Endothelial cell of umbilical vein (primary cell): Measurements from ENCODE around the gene NCOR1. TPM values are rescaled to one million over a fixed set of nuclear protein-coding genes. Genes with fewer than 3 reads are reported as not detected.

Experiments
- BruUV-seq: library from RNA; stranded (reverse); fragments of 400-500 nt; replicated peaks from 2 replicates; lab custom pipeline; 2021; lab: Mats Ljungman, UMichigan
- CTCF ChIA-PET: fragments of 300-600, 350-600 bp; sonication (Branson Sonifier 250); formaldehyde crosslinking; loops from one replicate; lab custom pipeline; 2021; ENCODE audit warnings: antibody characterized with exemption, inconsistent platforms; lab: Charles Lee
- POLR2A ChIA-PET: fragments of 300-600, 350-600 bp; sonication (Branson Sonifier 250); formaldehyde crosslinking; loops from one replicate; lab custom pipeline; 2021; ENCODE audit warnings: antibody characterized with exemption, inconsistent platforms; lab: Charles Lee
- DNase-seq: peaks from one replicate; pipeline ENCODE4 v3.0.0-alpha.2; 2011; ENCODE audit warnings: low read depth, low spot score
- FAIRE-seq: peaks from 2 replicates; lab custom pipeline; 2011; peaks lifted over from hg19 to GRCh38; lab: Jason Lieb, UNC
- H2AFZ ChIP-seq: 2 replicates; pipeline ENCODE4 v1.6.0; 2012; ENCODE audit warnings: low read depth, low read length, control low read depth, inconsistent platforms
- H3K27ac ChIP-seq: 2 replicates; pipeline ENCODE4 v1.5.1; 2011; ENCODE audit warnings: low read depth, mild to moderate bottlenecking, control low read depth, low read length, moderate library complexity; ENCODE audit not compliant: insufficient read depth
- H3K27me3 ChIP-seq, 2 experiments: 2 replicates each; pipeline versions ENCODE4 v1.6.0 to v1.6.1; 2011; ENCODE audit warnings: low read length in 2 of 2, mixed read lengths in 1 of 2; ENCODE audit not compliant: control insufficient read depth in 2 of 2, insufficient read depth in 2 of 2
- H3K36me3 ChIP-seq, 2 experiments: 2 replicates in 1 of 2; 3 replicates in 1 of 2; pipeline ENCODE4 v1.5.1; 2011; ENCODE audit warnings: low read length in 2 of 2, mild to moderate bottlenecking in 1 of 2, moderate library complexity in 1 of 2; ENCODE audit not compliant: control insufficient read depth in 2 of 2, insufficient read depth in 2 of 2; ENCODE audit errors: extremely low read depth in 1 of 2
- H3K4me1 ChIP-seq: 3 replicates; pipeline ENCODE4 v1.5.1; 2011; ENCODE audit warnings: mild to moderate bottlenecking, low read length; ENCODE audit not compliant: control insufficient read depth, insufficient read depth; ENCODE audit errors: extremely low read depth
- H3K4me2 ChIP-seq: 2 replicates; pipeline ENCODE4 v1.6.1; 2011; ENCODE audit warnings: low read length, control low read depth, mixed read lengths; ENCODE audit not compliant: insufficient read depth
- H3K4me3 ChIP-seq, 3 experiments: fragments of 200-600 bp in 1 of 3; sonication (generic), shearing (Covaris generic) in 1 of 3; replicated peaks in 1 of 3; 2 replicates each; pipeline ENCODE4 v1.5.1; 2011 to 2016; ENCODE audit warnings: control low read depth in 3 of 3, low read length in 3 of 3, mild to moderate bottlenecking in 2 of 3, inconsistent platforms in 1 of 3, low read depth in 1 of 3, moderate library complexity in 1 of 3; ENCODE audit not compliant: insufficient read depth in 1 of 3
- H3K79me2 ChIP-seq: 2 replicates; pipeline ENCODE4 v1.6.0; 2012; ENCODE audit warnings: low read length, inconsistent platforms; ENCODE audit not compliant: control insufficient read depth, insufficient read depth
- H3K9ac ChIP-seq: replicated peaks from 2 replicates; pipeline ENCODE3; 2011; ENCODE audit warnings: low read length, control low read depth; ENCODE audit not compliant: insufficient read depth; ENCODE audit errors: extremely low read depth
- H3K9me1 ChIP-seq: replicated peaks from 3 replicates; pipeline ENCODE4 v1.6.0; 2011; ENCODE audit warnings: mild to moderate bottlenecking, low read length; ENCODE audit not compliant: control insufficient read depth, insufficient read depth; ENCODE audit errors: extremely low read depth
- H3K9me3 ChIP-seq: replicated peaks from 2 replicates; pipeline ENCODE4 v1.5.1; 2012; ENCODE audit warnings: low read length, inconsistent platforms; ENCODE audit not compliant: control insufficient read depth, insufficient read depth
- H4K20me1 ChIP-seq: replicated peaks from 2 replicates; pipeline ENCODE3; 2011; ENCODE audit warnings: mild to moderate bottlenecking, low read length; ENCODE audit not compliant: control insufficient read depth, insufficient read depth; ENCODE audit errors: extremely low read depth
- CTCF ChIP-seq, 2 donors: IDR thresholded peaks; 1 replicate in 1 of 2; 2 replicates in 1 of 2; pipeline ENCODE4 v1.5.1; 2011; ENCODE audit warnings: low read length in 2 of 2, mild to moderate bottlenecking in 2 of 2, moderate library complexity in 2 of 2, control low read depth in 1 of 2, inconsistent platforms in 1 of 2, low read depth in 1 of 2; ENCODE audit not compliant: insufficient read depth in 1 of 2; ENCODE audit errors: extremely low read depth in 1 of 2
- EZH2 ChIP-seq: IDR thresholded peaks from 2 replicates; pipeline ENCODE4 v1.6.1; 2012; ENCODE audit warnings: borderline replicate concordance, low read depth, mild to moderate bottlenecking, moderate library complexity, low read length, inconsistent platforms; ENCODE audit not compliant: severe bottlenecking
- FOS ChIP-seq: IDR thresholded peaks from 2 replicates; pipeline ENCODE4 v1.6.1; 2011; ENCODE audit warnings: mild to moderate bottlenecking, low read length, moderate library complexity, borderline replicate concordance; ENCODE audit not compliant: insufficient read depth
- GATA2 ChIP-seq: IDR thresholded peaks from 2 replicates; pipeline ENCODE4 v1.7.0; 2011; ENCODE audit warnings: low read depth, mild to moderate bottlenecking, moderate library complexity, mixed read lengths, low read length; ENCODE audit not compliant: insufficient read length, insufficient read depth
- JUN ChIP-seq: IDR thresholded peaks from 2 replicates; pipeline ENCODE4 v1.6.1; 2011; ENCODE audit warnings: borderline replicate concordance, low read depth; ENCODE audit not compliant: insufficient read length, insufficient read depth
- MAX ChIP-seq: IDR thresholded peaks from 2 replicates; pipeline ENCODE4 v1.6.1; 2011; ENCODE audit not compliant: insufficient read depth, insufficient read length
- MYC ChIP-seq: IDR thresholded peaks from one replicate; pipeline ENCODE4 v1.6.1; 2011; ENCODE audit warnings: mild to moderate bottlenecking, low read depth, low read length
- POLR2A ChIP-seq: IDR thresholded peaks from 2 replicates; pipeline ENCODE4 v1.6.1; 2012; ENCODE audit warnings: low read depth, mild to moderate bottlenecking, control low read depth, low read length
- POLR2AphosphoS5 ChIP-seq: IDR thresholded peaks from 2 replicates; pipeline ENCODE4 v1.6.1; 2012; ENCODE audit warnings: low read depth, mild to moderate bottlenecking, control low read depth, low read length, moderate library complexity; ENCODE audit not compliant: insufficient read depth
- dilution Hi-C: fragments of 300-500 bp; cut with MboI; formaldehyde crosslinking; loops from one replicate; pipeline ENCODE4 v1.15.0; 2019; ENCODE audit warnings: low sequenced_read_pairs; ENCODE audit not compliant: extremely low pct_ligation_motif_present
- intact Hi-C: fragments of 100-400 bp; cut with micrococcal nuclease; formaldehyde crosslinking; loops from one replicate; pipeline ENCODE4 v1.10.0; 2022
- polyA plus RNA-seq, 4 experiments: library from polyadenylated mRNA; depleted of rRNA in 3 of 4; stranded (reverse) in 3 of 4; unstranded in 1 of 4; fragments of >200 nt; gene quantifications; 2 replicates each; pipeline versions ENCODE4 v1.2.1 to v1.2.3, GENCODE V29; 2011 to 2012; ENCODE audit warnings: missing spikeins in 1 of 4
- total RNA-seq: library from RNA; stranded (reverse); gene quantifications from 2 replicates; pipeline ENCODE4 v1.2.3, GENCODE V29; 2021

NCOR1 gene
- total and polyA plus RNA-seq, 2 donors (not counting 3 experiments of a cell fraction or from before 2014, with no cell fraction given), result 90.0 to 134 TPM

GRCh38 chr17:16199093-16199492 lies 16.2 kb downstream of the NCOR1 start:
- dilution Hi-C loops, result no loop called here
- Histone ChIP-seq H3K9ac (no peak overlapping the region), H2AFZ (no peak overlapping the region), H3K9me1 (no peaks in the 10 kb centered on the region), H3K36me3 (no peaks in the 10 kb centered on the region), H3K4me1 (peaks cover 17% of the 10 kb centered on the region), H3K4me3 (no peak overlapping the region), H3K27ac (peak overlapping the region; percentile 37), H3K4me2 (peak overlapping the region; percentile 78), H3K27me3 (no peaks in the 10 kb centered on the region), H3K79me2 (peaks cover 84% of the 10 kb centered on the region), H4K20me1 (no peaks in the 10 kb centered on the region), H3K9me3 (no peaks in the 10 kb centered on the region)
- DNase-seq (peak; percentile 71), FAIRE-seq (no peak)
- TF ChIP-seq POLR2AphosphoS5 (no peak), EZH2 (no peak)
- ChIA-PET CTCF (no interaction called here), POLR2A (interaction anchor here (0.8 kb wide), 1 partner anchor 182 kb away, joined by 8 read pairs; the partner anchor contains the start of gene UBB)
- no TSS peak for BruUV-seq
- intact Hi-C loops, result loop anchor here (1.0 to 2.0 kb wide), 2 partner anchors 8 to 16 kb away; partner anchors contain the start of gene NCOR1

DNA sequence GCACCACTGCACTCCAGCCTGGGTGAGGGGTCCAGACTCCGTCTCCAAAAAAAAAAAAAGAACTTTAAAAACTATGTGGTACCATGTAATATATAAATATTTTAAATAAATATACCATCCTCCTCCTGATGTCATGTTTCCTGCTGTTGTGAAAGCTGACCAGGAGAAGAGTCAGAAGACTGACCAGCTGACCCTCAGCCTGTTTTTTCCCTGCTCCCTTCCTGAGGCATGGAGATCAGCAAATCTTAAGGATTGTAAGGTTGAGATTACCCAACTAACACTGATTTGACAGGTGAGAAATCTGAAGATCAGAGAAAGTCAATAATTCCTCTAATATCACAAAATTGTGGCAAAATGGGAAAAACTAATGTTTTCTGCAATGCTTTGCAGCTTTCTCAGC lies 18.1 kb downstream of the NCOR1 start:
- Histone ChIP-seq H3K27me3 (no peaks in the 10 kb centered on the region), H3K4me1 (peaks cover 17% of the 10 kb centered on the region), H2AFZ (no peak overlapping the region), H3K27ac (no peak overlapping the region), H3K9me3 (no peaks in the 10 kb centered on the region), H3K9me1 (no peaks in the 10 kb centered on the region), H4K20me1 (no peaks in the 10 kb centered on the region), H3K79me2 (peaks cover 77% of the 10 kb centered on the region), H3K4me2 (no peak overlapping the region), H3K9ac (no peak overlapping the region), H3K36me3 (no peaks in the 10 kb centered on the region), H3K4me3 (no peak overlapping the region)
- CTCF ChIA-PET, result no interaction called here
- POLR2A ChIA-PET, result interaction anchor here (0.7 kb wide), 1 partner anchor 12 kb away, joined by 3 read pairs; no protein-coding TSS in a partner anchor
- no peak for FAIRE-seq
- dilution Hi-C loops, result no loop called here
- intact Hi-C loops, result no loop called here
- TF ChIP-seq MYC, result no peak
- TF ChIP-seq CTCF (IDR thresholded peaks at IDR 0.05; ENCODE audit: extremely low read depth in 1 of 2, insufficient read depth in 1 of 2, low read depth in 1 of 2, low read length in 2 of 2), result no peak
- no peak for TF ChIP-seq FOS
- TF ChIP-seq EZH2, result no peak
- TF ChIP-seq JUN, result no peak
- no peak for TF ChIP-seq GATA2
- TF ChIP-seq MAX, result no peak
- no peak for TF ChIP-seq POLR2AphosphoS5
- TF ChIP-seq POLR2A, result no peak
- peak; percentile 53 for DNase-seq
- no TSS peak for BruUV-seq
